HEK293 (cell line): ENCODE data around the gene PKP3.
A peak's percentile ranks its signal among the peaks of the same experiment; 100 is the strongest.

Source experiments
- CTCF ChIA-PET: fragments of 350-600 bp; formaldehyde crosslinking; extraction: SDS; loops from one replicate; lab custom pipeline; 2021; ENCODE audit warnings: antibody characterized with exemption; lab: Yijun Ruan, JAX
- POLR2A ChIA-PET: fragments of 300-600 bp; formaldehyde crosslinking; extraction: SDS; loops from one replicate; lab custom pipeline; 2020; ENCODE audit warnings: antibody characterized with exemption, inconsistent platforms; lab: Yijun Ruan, JAX
- H3K27ac ChIP-seq: fragments of 200-500 bp; sonication (Bioruptor generic); 2 replicates; pipeline ENCODE4 v1.5.1; 2014; ENCODE audit warnings: low read depth, low read length, control low read depth, inconsistent platforms; ENCODE audit errors: extremely low read depth
- H3K36me3 ChIP-seq, 2 experiments: fragments of 200-500 bp in 1 of 2; sonication (Bioruptor generic) in 1 of 2; 1 replicate in 1 of 2; 2 replicates in 1 of 2; pipeline ENCODE4 v1.5.1; 2014 to 2017; ENCODE audit warnings: inconsistent platforms in 2 of 2, low read length in 2 of 2; ENCODE audit not compliant: control insufficient read depth in 2 of 2, insufficient read depth in 1 of 2
- H3K4me1 ChIP-seq: fragments of 200-500 bp; sonication (Bioruptor generic); 2 replicates; pipeline ENCODE4 v1.5.1; 2014; ENCODE audit warnings: mild to moderate bottlenecking, low read length, inconsistent platforms; ENCODE audit not compliant: control insufficient read depth, insufficient read depth
- H3K4me3 ChIP-seq: 2 replicates; pipeline ENCODE4 v1.5.1; 2011; ENCODE audit warnings: low read depth, mild to moderate bottlenecking, control low read depth, low read length, moderate library complexity
- H3K9me3 ChIP-seq: fragments of 200-500 bp; sonication (Bioruptor generic); 2 replicates; pipeline ENCODE4 v1.5.1; 2014; ENCODE audit warnings: low read depth, low read length, inconsistent platforms; ENCODE audit not compliant: control insufficient read depth, insufficient read depth
- ATF2 ChIP-seq: fragments of 450-650 bp; formaldehyde crosslinking; IDR thresholded peaks from 2 replicates; pipeline ENCODE4 v1.5.1; 2016; ENCODE audit warnings: missing biosample characterization, missing genetic modification characterization, low read depth
- IKZF3 ChIP-seq: fragments of 450-650 bp; IDR thresholded peaks from 2 replicates; pipeline ENCODE4 v1.5.0; 2018; ENCODE audit warnings: missing biosample characterization, mild to moderate bottlenecking, missing genetic modification characterization, moderate library complexity
- ZBTB26 ChIP-seq: fragments of 450-650 bp; formaldehyde crosslinking; optimal IDR thresholded peaks from 2 replicates; pipeline ENCODE3; 2016; ENCODE audit warnings: missing biosample characterization, mild to moderate bottlenecking, missing genetic modification characterization
- ZFP3 ChIP-seq: fragments of 450-650 bp; formaldehyde crosslinking; IDR thresholded peaks from 2 replicates; pipeline ENCODE4 v1.5.1; 2016; ENCODE audit warnings: low read depth, missing biosample characterization, missing genetic modification characterization
- ZNF175 ChIP-seq: fragments of 450-650 bp; formaldehyde crosslinking; IDR thresholded peaks from 2 replicates; pipeline ENCODE4 v1.5.1; 2016; ENCODE audit warnings: missing biosample characterization, missing genetic modification characterization
- ZNF19 ChIP-seq: fragments of 450-650 bp; formaldehyde crosslinking; IDR thresholded peaks from 2 replicates; pipeline ENCODE4; 2016; ENCODE audit warnings: missing biosample characterization, missing genetic modification characterization, low read depth
- ZNF24 ChIP-seq: fragments of 450-650 bp; formaldehyde crosslinking; IDR thresholded peaks from 2 replicates; pipeline ENCODE4 v1.5.1; 2016; ENCODE audit warnings: missing biosample characterization, missing genetic modification characterization
- ZNF416 ChIP-seq: fragments of 450-650 bp; formaldehyde crosslinking; IDR thresholded peaks from 2 replicates; pipeline ENCODE4 v1.5.1; 2016; ENCODE audit warnings: missing biosample characterization, missing genetic modification characterization
- ZNF501 ChIP-seq: fragments of 450-650 bp; formaldehyde crosslinking; IDR thresholded peaks from 2 replicates; pipeline ENCODE4 v1.5.1; 2016; ENCODE audit warnings: missing biosample characterization, missing genetic modification characterization
- ZNF510 ChIP-seq: fragments of 450-650 bp; formaldehyde crosslinking; IDR thresholded peaks from 2 replicates; pipeline ENCODE4 v1.5.1; 2018; ENCODE audit warnings: mild to moderate bottlenecking, missing genetic modification characterization, missing biosample characterization; ENCODE audit not compliant: insufficient replicate concordance
- ZNF701 ChIP-seq: fragments of 450-650 bp; formaldehyde crosslinking; IDR thresholded peaks from 2 replicates; pipeline ENCODE4 v1.5.1; 2016; ENCODE audit warnings: missing biosample characterization, missing genetic modification characterization
- TF ChIP-seq, protein P1 (sequence below): fragments of 450-650 bp; formaldehyde crosslinking; conservative IDR thresholded peaks from 2 replicates; pipeline ENCODE4 v1.5.1; 2016; ENCODE audit warnings: low read depth, missing biosample characterization, missing genetic modification characterization

The PKP3 gene

GRCh38 chr11:352456-353031 lies 41.5 kb upstream of the PKP3 start:
- no peak overlapping the region for H3K4me3 ChIP-seq
- no peaks in the 10 kb centered on the region for H3K36me3 ChIP-seq
- H3K4me1 ChIP-seq, result no peaks in the 10 kb centered on the region
- POLR2A ChIA-PET, result no interaction called here
- H3K9me3 ChIP-seq, result no peaks in the 10 kb centered on the region
- CTCF ChIA-PET, result interaction anchor here (0.5 to 1.0 kb wide), 2 partner anchors 102 to 146 kb away, joined by 3 read pairs; partner anchors contain the start of gene BET1L
- H3K27ac ChIP-seq, result no peak overlapping the region
- no peak for TF ChIP-seq ATF2 (tag by site-specific recombination)
- TF ChIP-seq ZNF175 (tag by site-specific recombination), result no peak
- no peak for TF ChIP-seq ZNF701 (tag by site-specific recombination)
- no peak for TF ChIP-seq ZNF19
- TF ChIP-seq ZNF416 (tag by site-specific recombination), result no peak
- TF ChIP-seq, protein P1, sequence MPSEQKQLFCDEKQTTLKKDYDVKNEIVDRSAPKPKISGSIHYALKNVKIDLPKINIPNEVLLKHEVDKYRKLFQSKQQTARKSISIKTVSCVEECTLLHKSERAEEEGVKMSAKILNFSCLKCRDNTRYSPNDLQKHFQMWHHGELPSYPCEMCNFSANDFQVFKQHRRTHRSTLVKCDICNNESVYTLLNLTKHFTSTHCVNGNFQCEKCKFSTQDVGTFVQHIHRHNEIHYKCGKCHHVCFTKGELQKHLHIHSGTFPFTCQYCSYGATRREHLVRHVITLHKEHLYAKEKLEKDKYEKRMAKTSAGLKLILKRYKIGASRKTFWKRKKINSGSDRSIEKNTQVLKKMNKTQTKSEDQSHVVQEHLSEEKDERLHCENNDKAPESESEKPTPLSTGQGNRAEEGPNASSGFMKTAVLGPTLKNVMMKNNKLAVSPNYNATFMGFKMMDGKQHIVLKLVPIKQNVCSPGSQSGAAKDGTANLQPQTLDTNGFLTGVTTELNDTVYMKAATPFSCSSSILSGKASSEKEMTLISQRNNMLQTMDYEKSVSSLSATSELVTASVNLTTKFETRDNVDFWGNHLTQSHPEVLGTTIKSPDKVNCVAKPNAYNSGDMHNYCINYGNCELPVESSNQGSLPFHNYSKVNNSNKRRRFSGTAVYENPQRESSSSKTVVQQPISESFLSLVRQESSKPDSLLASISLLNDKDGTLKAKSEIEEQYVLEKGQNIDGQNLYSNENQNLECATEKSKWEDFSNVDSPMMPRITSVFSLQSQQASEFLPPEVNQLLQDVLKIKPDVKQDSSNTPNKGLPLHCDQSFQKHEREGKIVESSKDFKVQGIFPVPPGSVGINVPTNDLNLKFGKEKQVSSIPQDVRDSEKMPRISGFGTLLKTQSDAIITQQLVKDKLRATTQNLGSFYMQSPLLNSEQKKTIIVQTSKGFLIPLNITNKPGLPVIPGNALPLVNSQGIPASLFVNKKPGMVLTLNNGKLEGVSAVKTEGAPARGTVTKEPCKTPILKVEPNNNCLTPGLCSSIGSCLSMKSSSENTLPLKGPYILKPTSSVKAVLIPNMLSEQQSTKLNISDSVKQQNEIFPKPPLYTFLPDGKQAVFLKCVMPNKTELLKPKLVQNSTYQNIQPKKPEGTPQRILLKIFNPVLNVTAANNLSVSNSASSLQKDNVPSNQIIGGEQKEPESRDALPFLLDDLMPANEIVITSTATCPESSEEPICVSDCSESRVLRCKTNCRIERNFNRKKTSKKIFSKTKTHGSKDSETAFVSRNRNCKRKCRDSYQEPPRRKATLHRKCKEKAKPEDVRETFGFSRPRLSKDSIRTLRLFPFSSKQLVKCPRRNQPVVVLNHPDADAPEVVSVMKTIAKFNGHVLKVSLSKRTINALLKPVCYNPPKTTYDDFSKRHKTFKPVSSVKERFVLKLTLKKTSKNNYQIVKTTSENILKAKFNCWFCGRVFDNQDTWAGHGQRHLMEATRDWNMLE (tag by site-specific recombination), result no peak
- TF ChIP-seq ZBTB26 (tag by site-specific recombination), result no peak
- no peak for TF ChIP-seq ZFP3

- TF ChIP-seq ZNF24 (tag by site-specific recombination) (no peak), ZNF510 (no peak), ZNF501 (no peak), IKZF3 (tag by site-specific recombination) (0 out of 2 replicates have a peak, but pooled peaks have one; percentile 11)
- TF ChIP-seq, all 188 proteins: peak for 1
These were observed 40.7 kb upstream of the PKP3 start for GRCh38 chr11:353179-353873.

More at GRCh38 chr11:353179-353873, 40.7 kb upstream of the PKP3 start:
- Histone ChIP-seq H3K4me3 (no peak overlapping the region), H3K9me3 (no peaks in the 10 kb centered on the region), H3K36me3 (no peaks in the 10 kb centered on the region), H3K27ac (no peak overlapping the region), H3K4me1 (no peaks in the 10 kb centered on the region)
- ChIA-PET CTCF (interaction anchor here (0.5 to 0.6 kb wide), 2 partner anchors 100 to 146 kb away, joined by 3 read pairs; partner anchors contain the start of gene BET1L), POLR2A (no interaction called here)
